ENCODE measurements around the gene CLEC7A.

GRCh38 chr12:10160617-10161385 is 30.8 kb upstream of the CLEC7A start:
- TF ChIP-seq CTCF (IDR thresholded peaks at IDR 0.05) (no peak), POLR2A (IDR thresholded peaks at IDR 0.05) (no peak)
